Stimulated activated CD8-positive, alpha-beta memory T cell treated with anti-CD3 and anti-CD28 coated beads, Interleukin-12 subunit alpha, Interleukin-12 subunit beta, amount 100 ng/mL, for 4 hours (primary cell): Measurements from ENCODE around the gene ZNF714.

Source experiments
- DNase-seq: peaks from one replicate; pipeline ENCODE4 v3.0.0-alpha.2; 2020; ENCODE audit warnings: low read depth

ZNF714 gene

DNA sequence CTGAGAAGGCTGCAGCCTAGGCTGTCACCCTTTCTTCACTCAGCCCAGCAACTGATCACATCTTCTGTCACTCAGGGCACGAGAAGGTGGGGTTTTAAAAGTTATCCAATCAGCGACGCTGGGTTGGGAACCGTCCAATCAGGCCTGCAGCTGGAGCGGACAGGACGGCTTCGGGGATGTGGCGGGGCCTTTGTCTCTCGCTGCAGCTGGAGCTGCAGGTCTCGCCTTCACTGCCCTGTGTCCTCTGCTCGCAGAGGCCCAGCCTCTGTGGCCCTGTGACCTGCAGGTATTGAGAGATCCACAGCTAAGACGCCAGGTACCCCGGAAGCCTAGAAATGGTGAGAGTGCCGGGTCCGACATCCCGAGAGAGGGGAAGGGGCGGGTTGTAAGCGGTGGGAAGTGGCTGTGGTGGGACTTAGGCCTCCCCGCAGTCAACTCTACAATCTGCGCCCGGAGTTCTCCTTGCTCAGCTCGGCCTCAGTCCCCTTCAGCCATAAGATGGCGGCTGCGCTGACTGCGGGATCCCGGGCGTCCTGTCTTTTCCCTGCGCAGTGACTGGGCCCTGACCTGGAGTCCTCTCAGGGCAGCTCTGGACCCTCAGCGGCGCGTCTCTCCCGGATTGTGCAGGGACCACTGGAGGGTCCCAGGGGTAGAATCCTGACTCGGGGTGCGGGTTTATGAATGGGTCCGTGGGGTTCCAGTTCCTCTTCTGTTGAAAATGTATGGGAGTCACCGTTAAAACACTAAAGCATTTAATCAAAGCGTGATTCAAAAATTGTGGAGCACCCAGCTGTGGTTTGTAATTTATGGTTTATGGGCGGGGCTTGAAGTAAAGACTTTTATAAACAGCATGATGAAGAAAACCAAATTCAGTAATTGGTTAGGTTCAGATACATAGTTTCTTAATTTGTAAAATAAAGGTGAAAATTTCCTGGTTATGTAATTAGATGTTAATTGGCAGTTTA is at the start of gene ZNF714:
Gene ZNF714 (plus strand): TSS at position 193 of the 965 bp plus-strand sequence. CDS start 16,066 bp downstream, outside the sequence.
- peak; percentile 52 for DNase-seq

- DNase-seq = no peak
Observed at GRCh38 chr19:21045028-21045427, 37.0 kb upstream of the ZNF714 start.

- no peak for DNase-seq
Observed at GRCh38 chr19:21046489-21046888, 35.5 kb upstream of the ZNF714 start.

DNA sequence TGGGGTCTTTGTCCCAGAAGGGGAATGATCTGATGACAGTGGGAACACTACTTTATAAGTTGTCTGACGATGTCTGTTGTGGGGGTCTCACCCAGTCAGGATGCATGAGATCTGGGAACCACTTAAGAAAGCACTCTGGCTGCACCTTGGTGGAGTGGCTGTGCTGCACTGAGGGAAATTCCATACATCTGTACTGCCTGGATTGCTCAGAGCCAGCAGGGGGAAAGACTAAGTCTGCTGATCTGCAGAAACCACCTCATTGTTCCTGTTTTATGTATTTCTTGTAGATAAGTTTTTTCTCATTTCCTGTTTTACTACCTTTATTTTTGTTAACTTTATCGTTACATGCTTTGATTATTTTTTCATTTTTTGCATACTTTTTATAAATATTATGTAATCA is 34.3 kb upstream of the ZNF714 start:
- DNase-seq = no peak

DNA sequence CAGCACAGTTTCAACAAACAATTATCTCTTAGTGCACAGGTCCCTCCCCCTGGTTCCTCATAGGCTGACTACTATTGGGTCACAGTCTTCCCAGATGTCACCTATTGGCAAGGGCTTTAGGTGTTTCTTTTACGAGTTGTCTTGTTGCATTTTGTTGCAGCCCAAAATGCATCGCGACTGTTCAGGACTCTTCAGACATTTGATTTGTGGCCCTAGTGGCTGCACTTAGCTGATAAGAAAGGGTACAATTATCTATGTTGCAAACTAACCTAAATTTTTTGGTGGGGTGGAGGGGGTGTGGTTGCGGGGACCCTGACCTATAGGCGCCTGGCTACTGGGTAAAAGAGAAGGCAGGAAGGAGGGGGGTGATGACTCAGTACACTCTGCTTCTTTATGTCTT is 29.1 kb upstream of the ZNF714 start:
- DNase-seq = no peak

DNA sequence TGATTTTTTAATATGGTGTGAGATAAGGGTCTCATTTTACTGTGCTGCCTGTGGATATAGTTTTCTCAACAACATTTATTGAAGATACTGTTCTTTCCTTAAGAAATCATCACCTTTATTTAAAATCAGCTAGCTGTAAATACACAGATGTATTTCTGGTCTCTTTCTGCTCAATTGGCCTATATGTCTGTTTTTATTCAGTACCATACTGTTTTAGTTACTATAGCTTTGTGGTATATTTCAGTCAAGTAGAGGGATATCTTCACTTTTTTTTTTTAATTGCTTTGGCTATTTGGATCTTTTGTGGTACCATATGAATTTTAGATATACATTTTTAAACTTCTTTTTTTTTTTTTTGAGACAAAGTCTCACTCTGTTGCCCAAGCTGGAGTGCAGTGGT is 16.7 kb upstream of the ZNF714 start:
- DNase-seq = no peak

- no peak for DNase-seq
Observed at GRCh38 chr19:21084343-21084742, 2.3 kb downstream of the ZNF714 start.

DNA sequence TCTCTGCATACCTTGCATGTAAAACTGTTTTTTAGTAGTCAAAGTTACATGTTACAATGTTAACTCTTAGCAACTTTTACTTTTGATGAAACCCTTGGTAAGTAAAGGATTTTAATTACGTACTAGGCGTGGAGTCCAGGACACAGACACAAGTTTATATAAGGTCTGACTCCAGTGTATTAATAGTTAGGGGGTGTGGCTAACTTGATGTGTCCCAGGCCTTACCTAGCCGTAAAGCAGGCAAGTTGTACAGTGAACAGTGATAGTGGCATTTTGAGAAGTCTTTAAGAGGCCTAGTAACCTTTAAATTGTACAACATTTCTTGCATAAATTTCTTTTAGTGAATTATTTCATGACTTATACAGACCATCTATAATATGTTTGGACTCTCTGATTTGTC is 5.9 kb downstream of the ZNF714 start:
- DNase-seq = no peak

DNA sequence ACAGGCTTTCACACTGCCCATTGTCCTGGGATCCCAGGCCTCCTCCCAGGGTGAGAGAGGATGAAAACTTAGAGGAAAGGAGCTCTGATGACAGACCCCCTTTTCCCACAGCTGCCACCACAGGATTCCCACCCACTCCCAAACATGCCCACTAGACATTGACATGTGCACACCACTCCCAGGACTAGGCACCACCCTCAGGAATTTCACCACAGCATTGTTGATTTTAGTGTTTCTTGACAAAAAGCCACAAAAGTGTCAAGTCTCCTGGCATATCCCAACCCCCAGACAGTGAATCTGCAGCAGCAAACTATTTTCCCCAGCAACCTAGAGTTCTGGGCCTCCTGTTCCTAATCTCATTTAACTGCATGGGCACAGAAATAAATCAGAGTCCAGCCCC is 10.1 kb downstream of the ZNF714 start:
- DNase-seq = no peak

DNA sequence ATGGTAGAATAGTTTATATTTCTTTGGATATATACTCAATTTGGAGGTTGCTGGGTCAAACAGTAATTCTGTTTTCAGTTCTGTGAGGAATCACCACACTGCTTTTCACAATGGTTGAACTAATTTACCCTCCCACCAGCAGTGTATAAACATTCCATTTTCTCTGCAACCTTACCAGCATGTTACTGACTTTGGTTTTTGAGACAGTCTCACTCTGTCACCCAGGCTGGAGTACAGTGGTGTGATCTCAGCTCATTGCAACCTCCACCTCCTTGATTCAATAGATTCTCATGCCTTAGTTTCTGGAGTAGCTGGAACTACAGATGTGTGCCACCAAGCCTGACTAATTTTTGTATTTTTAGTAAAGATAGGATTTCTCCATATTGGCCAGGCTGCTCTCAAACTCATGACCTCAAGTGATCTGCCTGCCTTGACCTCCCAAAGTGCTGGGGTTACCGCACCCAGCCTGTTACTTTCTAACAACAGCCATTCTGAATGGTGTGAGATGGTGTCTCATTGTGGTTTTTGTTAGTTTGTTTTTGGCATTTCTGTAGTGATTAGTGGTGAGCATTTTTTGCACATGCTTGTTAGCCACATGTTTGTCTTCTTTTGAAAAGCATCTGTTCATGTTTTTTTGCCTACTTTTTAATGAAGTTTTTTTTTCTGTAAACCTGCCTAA is 12.5 kb downstream of the ZNF714 start:
- no peak for DNase-seq

- DNase-seq = no peak
Observed at GRCh38 chr19:21098291-21098690, 16.3 kb downstream of the ZNF714 start.

DNA sequence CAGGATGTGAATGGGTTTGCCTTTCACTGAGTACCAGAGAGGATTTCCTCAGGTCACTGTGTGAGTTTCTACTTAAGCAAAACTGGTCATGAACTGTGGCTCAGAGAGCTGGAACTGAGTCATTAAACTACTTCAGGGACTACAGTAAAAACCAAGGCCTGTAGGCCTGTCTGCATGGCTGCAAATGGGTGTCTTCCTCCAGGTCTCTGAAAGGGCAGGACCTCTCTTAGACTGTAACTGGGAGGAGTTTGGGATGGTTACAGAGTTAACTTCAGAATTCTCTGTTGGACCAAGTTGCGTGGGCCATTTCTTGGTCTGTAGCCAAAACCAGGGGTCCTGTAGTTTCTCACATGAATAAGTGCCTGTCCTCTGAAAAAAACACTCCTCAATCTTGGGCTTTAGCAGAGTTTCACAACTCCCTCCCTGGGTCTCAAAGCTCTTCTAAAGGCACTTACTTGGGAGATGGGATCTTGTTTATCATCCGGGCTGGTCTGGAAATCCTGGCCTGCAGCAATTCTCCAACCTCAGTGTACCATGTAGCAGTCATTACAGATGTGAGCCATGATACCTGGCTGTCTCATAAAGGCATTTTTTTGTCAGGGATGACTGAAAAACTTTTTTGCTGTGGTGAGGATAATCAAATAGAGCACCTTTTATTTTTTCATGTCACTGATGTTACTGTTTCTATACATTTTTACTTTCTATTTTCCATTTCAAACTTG is 19.7 kb downstream of the ZNF714 start:
- DNase-seq = no peak

- DNase-seq = no peak
Observed at GRCh38 chr19:21109116-21109515, 27.1 kb downstream of the ZNF714 start.

DNA sequence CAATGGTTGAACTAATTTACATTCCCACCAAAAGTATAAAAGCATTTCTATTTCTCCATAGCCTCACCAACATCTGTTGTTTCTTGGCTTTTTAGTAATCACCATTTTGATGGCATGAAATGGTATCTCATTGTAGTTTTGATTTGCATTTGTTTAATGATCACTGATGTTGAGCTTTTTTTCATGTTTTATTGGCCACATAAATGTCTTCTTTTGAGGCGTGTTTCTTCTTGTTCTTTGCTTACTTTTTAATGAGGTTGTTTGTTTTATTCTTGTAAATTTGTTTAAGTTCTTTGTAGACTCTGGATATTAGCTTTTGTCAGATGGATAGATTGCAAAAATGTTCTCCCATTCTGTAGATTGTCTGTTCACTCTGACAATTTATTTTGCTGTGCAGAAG is 28.2 kb downstream of the ZNF714 start:
- no peak for DNase-seq

- no peak for DNase-seq
Observed at GRCh38 chr19:21115430-21115829, 33.4 kb downstream of the ZNF714 start.

DNA sequence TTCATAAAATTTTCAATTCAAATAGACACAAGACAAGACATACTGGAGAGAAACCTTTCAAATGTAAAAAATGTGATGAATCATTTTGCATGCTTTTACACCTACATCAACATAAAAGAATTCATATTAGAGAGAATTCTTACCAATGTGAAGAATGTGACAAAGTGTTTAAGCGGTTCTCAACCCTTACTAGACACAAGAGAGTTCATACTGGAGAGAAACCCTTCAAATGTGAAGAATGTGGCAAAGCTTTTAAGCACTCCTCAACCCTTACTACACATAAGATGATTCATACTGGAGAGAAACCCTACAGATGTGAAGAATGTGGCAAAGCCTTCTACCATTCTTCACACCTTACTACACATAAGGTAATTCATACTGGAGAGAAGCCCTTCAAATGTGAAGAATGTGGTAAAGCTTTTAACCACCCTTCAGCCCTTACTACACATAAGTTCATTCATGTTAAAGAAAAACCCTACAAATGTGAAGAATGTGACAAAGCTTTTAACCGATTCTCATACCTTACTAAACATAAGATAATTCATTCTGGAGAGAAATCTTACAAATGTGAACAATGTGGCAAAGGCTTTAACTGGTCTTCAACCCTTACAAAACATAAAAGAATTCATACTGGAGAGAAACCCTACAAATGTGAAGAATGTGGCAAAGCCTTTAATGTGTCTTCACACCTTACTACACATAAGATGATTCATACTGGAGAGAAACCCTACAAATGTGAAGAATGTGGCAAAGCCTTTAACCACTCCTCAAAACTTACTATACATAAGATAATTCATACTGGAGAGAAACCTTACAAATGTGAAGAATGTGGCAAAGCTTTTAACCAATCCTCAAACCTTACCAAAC is 35.3 kb downstream of the ZNF714 start:
- no peak for DNase-seq

DNA sequence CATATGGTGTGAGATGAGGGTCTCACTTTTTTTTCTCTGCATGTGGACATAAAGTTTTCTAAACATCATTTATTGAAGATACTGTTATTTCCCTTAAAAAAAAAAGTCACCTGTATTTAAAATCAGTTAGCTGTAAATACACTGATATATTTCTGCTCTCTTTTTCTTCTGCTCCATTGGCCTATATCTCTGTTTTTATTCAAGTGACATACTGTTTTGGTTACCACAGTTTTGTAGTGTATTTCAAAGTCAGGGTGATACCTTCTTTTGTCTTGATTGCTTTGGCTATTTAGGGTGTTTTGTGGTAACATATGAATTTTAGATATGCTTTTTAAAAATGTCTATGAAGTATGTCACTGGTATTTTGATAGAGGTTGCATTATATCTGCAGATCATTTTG is 44.1 kb downstream of the ZNF714 start:
- no peak for DNase-seq

GRCh38 chr19:21127001-21127400 is 45.0 kb downstream of the ZNF714 start:
- DNase-seq = no peak

- DNase-seq = no peak
Observed at GRCh38 chr19:21127898-21128297, 45.9 kb downstream of the ZNF714 start.

DNA sequence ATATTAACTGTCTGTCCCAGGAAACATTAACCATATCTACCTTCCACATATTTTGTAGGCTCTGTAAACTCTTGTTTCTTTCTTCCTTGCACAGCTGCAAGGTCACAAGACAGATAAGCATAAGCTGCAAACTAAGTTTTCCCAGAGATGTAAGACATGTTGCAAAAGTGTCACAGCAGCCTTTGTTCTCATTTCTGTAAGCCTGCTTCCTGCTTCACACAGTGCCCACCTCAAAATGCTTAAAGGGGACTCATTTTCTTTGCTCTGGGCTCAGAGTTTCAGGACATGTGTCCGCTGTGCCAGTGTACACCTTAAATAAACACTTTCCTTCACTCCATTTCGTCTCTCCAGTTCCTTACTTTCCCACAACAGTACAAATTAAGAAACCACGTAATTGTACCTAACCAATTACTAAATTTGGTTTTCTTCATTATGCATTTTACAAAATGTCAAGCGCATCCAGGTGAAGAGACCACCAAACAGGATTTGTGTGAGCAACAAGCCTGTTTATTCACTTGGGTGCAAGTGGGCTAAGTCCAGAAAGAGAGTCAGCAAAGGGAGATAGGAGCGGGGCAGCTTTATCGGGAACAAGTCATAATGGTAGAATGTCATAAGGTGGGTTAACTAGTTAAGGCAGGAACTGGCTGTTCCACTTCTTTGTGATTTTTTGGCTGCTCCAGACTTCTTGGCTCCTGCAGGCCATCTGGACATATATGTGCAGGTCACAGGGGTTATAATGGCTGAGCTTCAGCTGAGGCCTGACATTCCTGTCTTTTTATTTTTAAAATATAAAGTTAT is 47.1 kb downstream of the ZNF714 start:
- no peak for DNase-seq
